H9 (cell line): ENCODE results near the gene ZIM2. TPM values are rescaled to one million over a fixed set of nuclear protein-coding genes. Genes with fewer than 3 reads are reported as not detected.
"Not testable (repeated sequence)": the region's sequence is repeated elsewhere in the genome, so short reads cannot be mapped to it uniquely, and the experiment has no call there.

Experiments
- DNase-seq: peaks from one replicate; pipeline ENCODE4 v3.0.0-alpha.2; 2017
- H2AFZ ChIP-seq: one replicate; pipeline ENCODE4 v1.6.1; 2013; ENCODE audit warnings: mild to moderate bottlenecking, low read length, control low read depth, moderate library complexity
- H2AK5ac ChIP-seq: 2 replicates; pipeline ENCODE4 v1.6.1; 2013; ENCODE audit warnings: low read length, control low read depth, mixed read lengths; ENCODE audit not compliant: insufficient read length
- H2BK120ac ChIP-seq: one replicate; pipeline ENCODE4 v1.6.1; 2013; ENCODE audit warnings: low read depth, mild to moderate bottlenecking, low read length, control low read depth, inconsistent platforms; ENCODE audit not compliant: poor library complexity, severe bottlenecking
- H2BK12ac ChIP-seq: 2 replicates; pipeline ENCODE4 v1.6.1; 2013; ENCODE audit warnings: low read length, control low read depth, mixed read lengths, low read depth; ENCODE audit not compliant: insufficient read length
- H2BK15ac ChIP-seq: 2 replicates; pipeline ENCODE4 v1.6.1; 2013; ENCODE audit warnings: low read depth, low read length, control low read depth
- H2BK20ac ChIP-seq: one replicate; pipeline ENCODE4 v1.6.1; 2013; ENCODE audit warnings: low read depth, mild to moderate bottlenecking, low read length, control low read depth, inconsistent platforms; ENCODE audit not compliant: poor library complexity, severe bottlenecking
- H2BK5ac ChIP-seq: 2 replicates; pipeline ENCODE4 v1.6.1; 2013; ENCODE audit warnings: low read length, control low read depth, mixed read lengths; ENCODE audit not compliant: insufficient read length
- H3K14ac ChIP-seq: 2 replicates; pipeline ENCODE4 v1.6.1; 2013; ENCODE audit warnings: low read length, control low read depth; ENCODE audit not compliant: insufficient read depth
- H3K18ac ChIP-seq: 2 replicates; pipeline ENCODE4 v1.6.1; 2013; ENCODE audit warnings: low read depth, mild to moderate bottlenecking, mixed read lengths, low read length, control low read depth; ENCODE audit not compliant: insufficient read length
- H3K23ac ChIP-seq: 2 replicates; pipeline ENCODE4 v1.6.1; 2013; ENCODE audit warnings: low read length, control low read depth, mixed read lengths, low read depth; ENCODE audit not compliant: insufficient read length
- H3K23me2 ChIP-seq: 2 replicates; pipeline ENCODE4 v1.6.1; 2013; ENCODE audit warnings: low read depth, mild to moderate bottlenecking, mixed read lengths, low read length, control low read depth; ENCODE audit not compliant: insufficient read length, poor library complexity, severe bottlenecking
- H3K27ac ChIP-seq: 2 replicates; pipeline ENCODE4 v1.5.1; 2013; ENCODE audit warnings: low read length, control low read depth, mixed read lengths, low read depth; ENCODE audit not compliant: insufficient read length
- H3K27me3 ChIP-seq: 2 replicates; pipeline ENCODE4 v1.6.1; 2013; ENCODE audit warnings: low read length, control low read depth, inconsistent platforms; ENCODE audit not compliant: insufficient read depth
- H3K4ac ChIP-seq: 2 replicates; pipeline ENCODE4 v1.6.1; 2013; ENCODE audit warnings: low read depth, mild to moderate bottlenecking, control low read depth, inconsistent platforms, low read length, moderate library complexity
- H3K4me1 ChIP-seq: 2 replicates; pipeline ENCODE4 v1.6.1; 2013; ENCODE audit warnings: low read length, control low read depth, inconsistent platforms; ENCODE audit not compliant: insufficient read depth
- H3K4me2 ChIP-seq: 2 replicates; pipeline ENCODE4 v1.6.1; 2013; ENCODE audit warnings: low read length, control low read depth, mixed read lengths; ENCODE audit not compliant: insufficient read length, insufficient read depth
- H3K56ac ChIP-seq: 2 replicates; pipeline ENCODE4 v1.6.1; 2013; ENCODE audit warnings: low read depth, mild to moderate bottlenecking, mixed read lengths, low read length, control low read depth; ENCODE audit not compliant: insufficient read length
- H3K79me1 ChIP-seq: 2 replicates; pipeline ENCODE4 v1.6.1; 2013; ENCODE audit warnings: low read depth, mild to moderate bottlenecking, moderate library complexity, low read length, control low read depth, inconsistent platforms; ENCODE audit not compliant: insufficient read depth, poor library complexity, severe bottlenecking
- H3K79me2 ChIP-seq: 2 replicates; pipeline ENCODE4 v1.6.1; 2013; ENCODE audit warnings: low read length, control low read depth, inconsistent platforms; ENCODE audit not compliant: insufficient read depth
- H3K9ac ChIP-seq: 2 replicates; pipeline ENCODE4 v1.6.1; 2013; ENCODE audit warnings: low read length, control low read depth, mixed read lengths; ENCODE audit not compliant: insufficient read length; ENCODE audit errors: extremely low read depth
- H3K9me3 ChIP-seq: one replicate; pipeline ENCODE4 v1.6.1; 2013; ENCODE audit warnings: low read depth, low read length, inconsistent platforms; ENCODE audit not compliant: control insufficient read depth
- H3T11ph ChIP-seq: one replicate; pipeline ENCODE4 v1.6.1; 2013; ENCODE audit warnings: mild to moderate bottlenecking, low read length, control low read depth, inconsistent platforms
- H4K20me1 ChIP-seq: one replicate; pipeline ENCODE4 v1.6.1; 2013; ENCODE audit not compliant: control insufficient read depth, insufficient read length, insufficient read depth
- H4K5ac ChIP-seq: 2 replicates; pipeline ENCODE4 v1.6.1; 2013; ENCODE audit warnings: low read depth, mild to moderate bottlenecking, mixed read lengths, low read length, control low read depth; ENCODE audit not compliant: insufficient read length
- H4K8ac ChIP-seq: replicated peaks from 2 replicates; pipeline ENCODE4 v1.6.1; 2013; ENCODE audit warnings: low read length, control low read depth, mixed read lengths, low read depth; ENCODE audit not compliant: insufficient read length
- H4K91ac ChIP-seq: 2 replicates; pipeline ENCODE4 v1.6.1; 2013; ENCODE audit warnings: low read depth, mild to moderate bottlenecking, moderate library complexity, mixed read lengths, low read length, control low read depth; ENCODE audit not compliant: insufficient read length
- H3K27ac Mint-ChIP-seq, 3 experiments: 2 replicates in 2 of 3; 3 replicates in 1 of 3; pipeline ENCODE4 v1.8.0; 2020 to 2021; ENCODE audit warnings: mixed read lengths in 3 of 3, mild to moderate bottlenecking in 1 of 3, moderate library complexity in 1 of 3
- H3K27me3 Mint-ChIP-seq: 2 replicates; pipeline ENCODE4 v1.8.0; 2021; ENCODE audit warnings: low read depth, mild to moderate bottlenecking, moderate library complexity, mixed read lengths
- H3K36me3 Mint-ChIP-seq, 3 experiments: 2 replicates in 2 of 3; 3 replicates in 1 of 3; pipeline ENCODE4 v1.8.0; 2020 to 2021; ENCODE audit warnings: low read depth in 3 of 3, mixed read lengths in 3 of 3; ENCODE audit not compliant: insufficient read depth in 1 of 3
- H3K4me1 Mint-ChIP-seq, 2 experiments: 2 replicates each; pipeline ENCODE4 v1.8.0; 2020; ENCODE audit warnings: mixed read lengths in 2 of 2
- H3K4me3 Mint-ChIP-seq, 2 experiments: 2 replicates in 1 of 2; 3 replicates in 1 of 2; pipeline ENCODE4 v1.8.0; 2020 to 2021; ENCODE audit warnings: mild to moderate bottlenecking in 2 of 2, mixed read lengths in 2 of 2, moderate library complexity in 1 of 2
- H3K9me3 Mint-ChIP-seq, 2 experiments: 2 replicates in 1 of 2; 3 replicates in 1 of 2; pipeline ENCODE4 v1.8.0; 2020; ENCODE audit warnings: mild to moderate bottlenecking in 2 of 2, mixed read lengths in 2 of 2, moderate library complexity in 1 of 2
- WGBS: extraction: QIAGEN DNeasy Blood & Tissue Kit; methylation state at CpG from one replicate; pipeline ENCODE4 v1.1.7; 2013; ENCODE audit warnings: missing lambda C conversion rate, low lambda C conversion rate, mixed read lengths; ENCODE audit not compliant: insufficient read length; ENCODE audit errors: extremely low coverage; 5-methylcytosine and 5-hydroxymethylcytosine counted together
- total RNA-seq: library from RNA; stranded (reverse); gene quantifications from 2 replicates; pipeline ENCODE4 v1.2.1, GENCODE V29; 2021
- TF ChIP-seq, protein P1 (sequence below): fragments of 200-600 bp; sonication (generic); conservative IDR thresholded peaks from 3 replicates; pipeline ENCODE4 v1.8.0; 2021; ENCODE audit warnings: antibody characterized with exemption, mild to moderate bottlenecking

ZIM2 gene
- total RNA-seq, 1 experiment from 2014 or later = not detected

DNA sequence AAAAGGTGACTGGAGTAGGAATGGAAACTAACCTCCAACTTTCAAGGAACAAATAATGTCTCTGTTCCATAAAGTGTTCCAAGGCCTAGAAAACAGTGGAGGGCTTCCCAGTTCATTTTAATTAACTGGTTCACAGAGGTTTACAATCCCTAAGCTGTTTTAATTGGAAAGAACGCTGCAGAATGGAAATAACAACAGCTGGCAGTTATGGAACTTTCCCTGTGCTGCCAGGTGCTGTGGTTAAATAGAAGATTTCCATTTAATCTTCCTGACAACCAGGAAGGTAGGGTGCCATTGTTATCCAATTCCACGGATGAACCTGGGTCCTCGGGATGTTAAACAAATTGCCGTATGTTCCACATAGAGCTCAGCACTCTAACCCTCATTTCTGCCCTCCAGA lies 22.2 kb upstream of the ZIM2 start:
- Mint-ChIP-seq H3K9me3 (peaks cover 87 to 93% of the 10 kb centered on the region in 2 experiments), H3K4me1 (no peaks in the 10 kb centered on the region), H3K27me3 (peaks cover 1% of the 10 kb centered on the region; the same call in 1 of the 2 replicates), H3K4me3 (no peak overlapping the region), H3K27ac (no peak overlapping the region), H3K36me3 (peaks cover 0 to 23% (median 1%) of the 10 kb centered on the region in 3 experiments; a peak in 6 of 7 replicates)
- TF ChIP-seq, protein P1, sequence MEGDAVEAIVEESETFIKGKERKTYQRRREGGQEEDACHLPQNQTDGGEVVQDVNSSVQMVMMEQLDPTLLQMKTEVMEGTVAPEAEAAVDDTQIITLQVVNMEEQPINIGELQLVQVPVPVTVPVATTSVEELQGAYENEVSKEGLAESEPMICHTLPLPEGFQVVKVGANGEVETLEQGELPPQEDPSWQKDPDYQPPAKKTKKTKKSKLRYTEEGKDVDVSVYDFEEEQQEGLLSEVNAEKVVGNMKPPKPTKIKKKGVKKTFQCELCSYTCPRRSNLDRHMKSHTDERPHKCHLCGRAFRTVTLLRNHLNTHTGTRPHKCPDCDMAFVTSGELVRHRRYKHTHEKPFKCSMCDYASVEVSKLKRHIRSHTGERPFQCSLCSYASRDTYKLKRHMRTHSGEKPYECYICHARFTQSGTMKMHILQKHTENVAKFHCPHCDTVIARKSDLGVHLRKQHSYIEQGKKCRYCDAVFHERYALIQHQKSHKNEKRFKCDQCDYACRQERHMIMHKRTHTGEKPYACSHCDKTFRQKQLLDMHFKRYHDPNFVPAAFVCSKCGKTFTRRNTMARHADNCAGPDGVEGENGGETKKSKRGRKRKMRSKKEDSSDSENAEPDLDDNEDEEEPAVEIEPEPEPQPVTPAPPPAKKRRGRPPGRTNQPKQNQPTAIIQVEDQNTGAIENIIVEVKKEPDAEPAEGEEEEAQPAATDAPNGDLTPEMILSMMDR = no peak
- Histone ChIP-seq H4K91ac (no peak overlapping the region), H3K27ac (no peak overlapping the region), H3K4me1 (no peaks in the 10 kb centered on the region), H3K9ac (no peak overlapping the region), H2AK5ac (no peak overlapping the region), H3K18ac (no peak overlapping the region), H2BK5ac (no peak overlapping the region), H3K79me2 (no peaks in the 10 kb centered on the region), H4K8ac (no peak overlapping the region), H2BK120ac (no peak overlapping the region), H3K14ac (no peak overlapping the region), H2BK12ac (no peak overlapping the region), H3K4me2 (no peak overlapping the region), H4K5ac (no peak overlapping the region), H3K56ac (no peak overlapping the region), H2AFZ (no peak overlapping the region), H2BK20ac (no peak overlapping the region), H4K20me1 (no peaks in the 10 kb centered on the region), H3K23me2 (no peaks in the 10 kb centered on the region), H3K4ac (no peak overlapping the region), H3T11ph (no peak overlapping the region), H3K27me3 (no peaks in the 10 kb centered on the region), H3K79me1 (no peaks in the 10 kb centered on the region), H2BK15ac (no peak overlapping the region), H3K9me3 (peaks cover 69% of the 10 kb centered on the region), H3K23ac (no peak overlapping the region)
- DNase-seq = no peak
- no CpG with 5 or more reads among the region's 4 CpGs for WGBS

DNA sequence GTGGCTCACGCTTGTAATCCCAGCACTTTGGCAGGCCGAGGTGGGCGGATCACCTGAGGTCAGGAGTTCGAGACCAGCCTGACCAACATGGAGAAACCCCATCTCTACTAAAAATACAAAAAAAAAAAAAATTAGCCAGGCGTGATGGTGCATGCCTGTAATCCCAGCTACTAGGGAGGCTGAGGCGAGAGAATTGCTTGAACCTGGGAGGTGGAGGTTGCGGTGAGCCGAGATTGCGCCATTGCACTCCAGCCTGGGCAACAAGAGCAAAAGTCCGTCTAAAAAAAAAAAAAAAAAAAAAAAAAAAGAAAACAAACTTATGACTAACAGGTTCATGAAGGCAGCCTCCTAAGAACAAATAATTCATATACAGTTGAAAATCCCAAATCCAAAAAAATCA lies 19.9 kb upstream of the ZIM2 start:
- H3K23ac ChIP-seq, H4K20me1 ChIP-seq, H3K14ac ChIP-seq, H3K23me2 ChIP-seq, H3T11ph ChIP-seq, H2BK12ac ChIP-seq, H3K27ac Mint-ChIP-seq, H3K27ac ChIP-seq, H3K18ac ChIP-seq, H3K79me1 ChIP-seq, H2BK5ac ChIP-seq, H3K79me2 ChIP-seq, H4K5ac ChIP-seq, H3K4me3 Mint-ChIP-seq, H2BK15ac ChIP-seq, H3K56ac ChIP-seq, H2AK5ac ChIP-seq, H2AFZ ChIP-seq, H3K27me3 Mint-ChIP-seq, H2BK20ac ChIP-seq, H3K4me1 Mint-ChIP-seq, H3K4me2 ChIP-seq, H4K91ac ChIP-seq, H3K27me3 ChIP-seq, H3K4ac ChIP-seq, DNase-seq, H2BK120ac ChIP-seq, H3K4me1 ChIP-seq, H4K8ac ChIP-seq, H3K9ac ChIP-seq: not testable (repeated sequence)
- no CpG with 5 or more reads among the region's 10 CpGs for WGBS
- H3K36me3 Mint-ChIP-seq = peaks cover 0 to 24% (median 3%) of the 10 kb centered on the region in 3 experiments; a peak in 6 of 7 replicates
- peaks cover 88 to 93% of the 10 kb centered on the region in 2 experiments for H3K9me3 Mint-ChIP-seq
- H3K9me3 ChIP-seq = peaks cover 83% of the 10 kb centered on the region
